ENCODE data around the gene MPZL2. TPM values are rescaled to one million over a fixed set of nuclear protein-coding genes. Genes with fewer than 3 reads are reported as not detected.
"Not testable (repeated sequence)": the region's sequence is repeated elsewhere in the genome, so short reads cannot be mapped to it uniquely, and the experiment has no call there.

Gene MPZL2
- total RNA-seq, 4 donors from 2014 or later: 6.6 to 31.6 (median 13.9) TPM

- Histone ChIP-seq H3K27me3 (peaks cover 0 to 41% (median 6%) of the 10 kb centered on the region in 4 donors), H3K9me3 (no peaks in the 10 kb centered on the region), H3K27ac (replicated peaks in 1 of 4) (no peak overlapping the region), H3K4me3 (no peak overlapping the region), H3K4me1 (peaks cover 0 to 10% (median 8%) of the 10 kb centered on the region in 4 donors), H3K36me3 (no peaks in the 10 kb centered on the region)
- intact Hi-C loops (cut with DNase I): no loop called here
- TF ChIP-seq POLR2AphosphoS5 (IDR thresholded peaks at IDR 0.05): no peak
- TF ChIP-seq EP300 (IDR thresholded peaks at IDR 0.05): no peak
- no peak for TF ChIP-seq CTCF (IDR thresholded peaks at IDR 0.05)
- TF ChIP-seq POLR2A (IDR thresholded peaks at IDR 0.05; ENCODE audit: low read depth): no peak
- 61% methylated on average over 3 of the region's 3 CpGs for WGBS
- peak; percentile 60 for DNase-seq (ENCODE audit: extremely low spot score)
Observed at GRCh38 chr11:118310781-118311485, 46.8 kb upstream of the MPZL2 start.

- H3K27ac ChIP-seq (replicated peaks in 1 of 4): no peak overlapping the region
- DNase-seq (ENCODE audit: extremely low spot score): peak; percentile 2
- no peaks in the 10 kb centered on the region for H3K9me3 ChIP-seq
- H3K27me3 ChIP-seq: peaks cover 0 to 37% (median 5%) of the 10 kb centered on the region in 4 donors
- no peaks in the 10 kb centered on the region for H3K36me3 ChIP-seq
- H3K4me3 ChIP-seq: no peak overlapping the region
- WGBS: 80% methylated on average over 3 of the region's 3 CpGs
- TF ChIP-seq EP300 (IDR thresholded peaks at IDR 0.05): no peak
- H3K4me1 ChIP-seq: peaks cover 0 to 3% (median 2%) of the 10 kb centered on the region in 4 donors
- intact Hi-C loops (cut with DNase I): no loop called here
Observed at GRCh38 chr11:118310271-118310670, 46.2 kb upstream of the MPZL2 start.

GRCh38 chr11:118308995-118309528 lies 45.0 kb upstream of the MPZL2 start:
- H3K9me3 ChIP-seq; H3K27ac ChIP-seq (replicated peaks in 1 of 4); H3K36me3 ChIP-seq; H3K4me1 ChIP-seq; H3K4me3 ChIP-seq; DNase-seq (ENCODE audit: extremely low spot score); intact Hi-C loops (cut with DNase I): not testable (repeated sequence)
- WGBS: 96% methylated on average over 5 of the region's 5 CpGs
- H3K27me3 ChIP-seq: peaks cover 0 to 36% (median 4%) of the 10 kb centered on the region in 4 donors

- no peaks in the 10 kb centered on the region for H3K36me3 ChIP-seq
- H3K4me3 ChIP-seq: no peak overlapping the region
- 93% methylated on average over 2 of the region's 2 CpGs for WGBS
- no peak overlapping the region for H3K27ac ChIP-seq (replicated peaks in 1 of 4)
- H3K9me3 ChIP-seq: no peaks in the 10 kb centered on the region
- intact Hi-C loops (cut with DNase I): no loop called here
- TF ChIP-seq POLR2AphosphoS5 (IDR thresholded peaks at IDR 0.05): no peak
- no peak for TF ChIP-seq POLR2A (IDR thresholded peaks at IDR 0.05; ENCODE audit: low read depth)
- no peak for TF ChIP-seq EP300 (IDR thresholded peaks at IDR 0.05)
- TF ChIP-seq CTCF (IDR thresholded peaks at IDR 0.05): no peak
- H3K27me3 ChIP-seq: peaks cover 0 to 29% (median 0%) of the 10 kb centered on the region in 4 donors
- DNase-seq (ENCODE audit: extremely low spot score): peak; percentile 31
- no peaks in the 10 kb centered on the region for H3K4me1 ChIP-seq
Observed at GRCh38 chr11:118306556-118306955, 42.5 kb upstream of the MPZL2 start.

- H3K36me3 ChIP-seq: no peaks in the 10 kb centered on the region
- H3K4me1 ChIP-seq: no peaks in the 10 kb centered on the region
- H3K27ac ChIP-seq (replicated peaks in 1 of 4): no peak overlapping the region
- peaks cover 0 to 29% (median 0%) of the 10 kb centered on the region in 4 donors for H3K27me3 ChIP-seq
- 66% methylated on average over 8 of the region's 8 CpGs for WGBS
- no peak overlapping the region for H3K4me3 ChIP-seq
- no peak for TF ChIP-seq POLR2AphosphoS5 (IDR thresholded peaks at IDR 0.05)
- no peak for TF ChIP-seq POLR2A (IDR thresholded peaks at IDR 0.05; ENCODE audit: low read depth)
- no peak for TF ChIP-seq CTCF (IDR thresholded peaks at IDR 0.05)
- TF ChIP-seq EP300 (IDR thresholded peaks at IDR 0.05): no peak
- no peaks in the 10 kb centered on the region for H3K9me3 ChIP-seq
- intact Hi-C loops (cut with DNase I): no loop called here
- peak; percentile 39 for DNase-seq (ENCODE audit: extremely low spot score)
Observed at GRCh38 chr11:118305726-118306125, 41.6 kb upstream of the MPZL2 start.
